HEK293T (cell line): Measurements from ENCODE around the gene PTGES3L.

Source experiments
- ELF4 ChIP-seq: fragments of 450-650 bp; IDR thresholded peaks from 2 replicates; pipeline ENCODE4 v1.6.1; 2017; ENCODE audit warnings: antibody characterized with exemption
- FOXA1 ChIP-seq: fragments of 450-650 bp; IDR thresholded peaks from 2 replicates; pipeline ENCODE4 v1.6.1; 2016; ENCODE audit warnings: mild to moderate bottlenecking
- FOXM1 ChIP-seq: fragments of 450-650 bp; IDR thresholded peaks from 2 replicates; pipeline ENCODE4 v1.6.1; 2017; ENCODE audit warnings: mild to moderate bottlenecking, borderline replicate concordance
- HDGF ChIP-seq: fragments of 450-650 bp; IDR thresholded peaks from 2 replicates; pipeline ENCODE4 v1.6.1; 2017; ENCODE audit warnings: antibody characterized with exemption, borderline replicate concordance
- LEF1 ChIP-seq: fragments of 450-650 bp; IDR thresholded peaks from 2 replicates; pipeline ENCODE4 v1.6.1; 2017; ENCODE audit warnings: mild to moderate bottlenecking, borderline replicate concordance
- SP1 ChIP-seq: fragments of 450-650 bp; IDR thresholded peaks from 2 replicates; pipeline ENCODE4 v1.6.1; 2017
- SUZ12 ChIP-seq: fragments of 450-650 bp; IDR thresholded peaks from 2 replicates; pipeline ENCODE4 v1.6.1; 2016; ENCODE audit warnings: mild to moderate bottlenecking
- TARDBP ChIP-seq: fragments of 450-650 bp; IDR thresholded peaks from 2 replicates; pipeline ENCODE4 v1.6.1; 2016
- TF ChIP-seq, protein P1 (sequence below): fragments of 450-650 bp; IDR thresholded peaks from 2 replicates; pipeline ENCODE4 v1.6.1; 2016

DNA sequence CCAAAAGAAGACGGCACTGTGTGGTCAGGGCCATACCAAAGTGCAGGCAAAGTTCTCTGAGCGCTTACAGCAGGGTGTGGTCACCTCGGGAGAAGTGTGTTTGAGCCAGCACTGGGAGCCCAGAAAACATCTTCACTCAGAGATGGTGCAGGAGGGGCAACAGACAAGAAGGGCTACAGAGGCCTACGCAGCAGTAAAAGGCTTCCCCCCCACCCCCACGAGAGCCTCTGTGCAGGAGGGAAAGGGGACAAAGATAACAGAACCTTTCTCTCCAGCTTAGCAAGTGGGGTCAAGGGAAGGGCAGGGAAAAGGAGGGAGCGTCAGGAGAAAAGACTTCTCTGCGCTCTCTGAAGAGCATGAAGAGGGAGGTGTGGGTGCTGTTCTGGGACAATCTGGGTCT lies 39.5 kb upstream of the PTGES3L start:
- TF ChIP-seq SUZ12 (no peak), HDGF (no peak), FOXM1 (no peak), FOXA1 (no peak), SP1 (no peak), ELF4 (no peak), TARDBP (no peak), LEF1 (no peak)
- TF ChIP-seq, protein P1, sequence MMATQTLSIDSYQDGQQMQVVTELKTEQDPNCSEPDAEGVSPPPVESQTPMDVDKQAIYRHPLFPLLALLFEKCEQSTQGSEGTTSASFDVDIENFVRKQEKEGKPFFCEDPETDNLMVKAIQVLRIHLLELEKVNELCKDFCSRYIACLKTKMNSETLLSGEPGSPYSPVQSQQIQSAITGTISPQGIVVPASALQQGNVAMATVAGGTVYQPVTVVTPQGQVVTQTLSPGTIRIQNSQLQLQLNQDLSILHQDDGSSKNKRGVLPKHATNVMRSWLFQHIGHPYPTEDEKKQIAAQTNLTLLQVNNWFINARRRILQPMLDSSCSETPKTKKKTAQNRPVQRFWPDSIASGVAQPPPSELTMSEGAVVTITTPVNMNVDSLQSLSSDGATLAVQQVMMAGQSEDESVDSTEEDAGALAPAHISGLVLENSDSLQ = no peak
